Measurements from ENCODE around the gene TMEM169. TPM values are rescaled to one million over a fixed set of nuclear protein-coding genes. Genes with fewer than 3 reads are reported as not detected.

TMEM169 gene
- total and polyA plus RNA-seq, 2 of the 13 experiments (the other 11 are each of a cell fraction or from before 2014, with no cell fraction given) = 1.5 to 4.5 TPM

- Histone ChIP-seq H3K36me3 (replicated peaks in 1 of 2; ENCODE audit: control insufficient read depth in 1 of 2, insufficient read depth in 2 of 2, low read length in 2 of 2) (peaks cover 1 to 25% of the 10 kb centered on the region in 2 experiments; a peak in 4 of 5 replicates), H3K9ac (ENCODE audit: insufficient read depth, low read depth, low read length) (no peak overlapping the region), H3K4me3 (replicated peaks in 1 of 3; ENCODE audit: insufficient read depth in 1 of 3, low read depth in 2 of 3, low read length in 3 of 3) (no peak overlapping the region; a peak in 1 of 6 replicates), H2AFZ (ENCODE audit: low read length) (no peak overlapping the region), H3K4me2 (ENCODE audit: low read depth, low read length) (peak overlapping the region; percentile 22), H4K20me1 (ENCODE audit: insufficient read depth, low read length) (no peaks in the 10 kb centered on the region), H3K4me1 (ENCODE audit: insufficient read depth, low read length) (peaks cover 95% of the 10 kb centered on the region), H3K79me2 (ENCODE audit: insufficient read depth, low read length) (peaks cover 61% of the 10 kb centered on the region), H3K27me3 (ENCODE audit: control insufficient read depth in 1 of 2, insufficient read depth in 2 of 2, low read length in 2 of 2) (no peaks in the 10 kb centered on the region), H3K27ac (ENCODE audit: extremely low read length, insufficient read depth, low read length) (peak overlapping the region; percentile 22), H3K9me3 (ENCODE audit: low read length) (no peaks in the 10 kb centered on the region)
- no peak for ATAC-seq
- WGBS (ENCODE audit: low lambda C conversion rate) = 72% methylated on average over 6 of the region's 6 CpGs
- FAIRE-seq = no peak
- DNase-seq (ENCODE audit: low spot score) = no peak
- CTCF ChIA-PET (ENCODE audit: low intra/inter-chr PET ratio, low total read pairs) = no interaction called here
- no TSS peak for BruUV-seq (replicated peaks)
- TF ChIP-seq E2F1 (CRISPR knock-in tag; IDR thresholded peaks at IDR 0.05) = 0 out of 2 replicates have a peak, but pooled peaks have one; percentile 23
- TF ChIP-seq ZBTB43 (CRISPR knock-in tag; conservative IDR thresholded peaks at IDR 0.05) = 0 out of 2 replicates have a peak, but pooled peaks have one; percentile 25
- 0 out of 2 replicates have a peak, but pooled peaks have one; percentile 37 for TF ChIP-seq ZNF274 (CRISPR knock-in tag; IDR thresholded peaks at IDR 0.05)
- 0 out of 2 replicates have a peak, but pooled peaks have one; percentile 16 for TF ChIP-seq ATF1 (CRISPR knock-in tag; IDR thresholded peaks at IDR 0.05)
- TF ChIP-seq RXRA (CRISPR knock-in tag; IDR thresholded peaks at IDR 0.05) = no peak
- TF ChIP-seq ZNF800 (CRISPR knock-in tag; IDR thresholded peaks at IDR 0.05) = 0 out of 2 replicates have a peak, but pooled peaks have one; percentile 40
- POLR2A ChIA-PET = interaction anchor here (0.6 to 3.0 kb wide), 4 partner anchors 8 to 39 kb away, joined by 3 to 17 read pairs (median 4); partner anchors contain the start of gene XRCC5
- intact Hi-C loops (cut with micrococcal nuclease; ENCODE audit: unreplicated experiment) (no loop called here), in situ Hi-C loops (cut with HindIII; ENCODE audit: extremely low pct_ligation_motif_present, low pct_unique_long_range_greater_than_20kb) (no loop called here)
Observed at GRCh38 chr2:216075510-216076485, 5.9 kb upstream of the TMEM169 start.
